GM13977 (cell line): Measurements from ENCODE around the gene COX4I2.
A peak's percentile ranks its signal among the peaks of the same experiment; 100 is the strongest.

ENCODE experiments used
- DNase-seq: peaks from one replicate; pipeline ENCODE4 v3.0.0; 2012; ENCODE audit warnings: low spot score
- CTCF ChIP-seq: IDR thresholded peaks from 2 replicates; pipeline ENCODE4 v1.5.1; 2012; ENCODE audit warnings: mild to moderate bottlenecking, control low read depth; ENCODE audit not compliant: insufficient read depth; ENCODE audit errors: extremely low read depth, missing control alignments
- in situ Hi-C: fragments of 300-500 bp; cut with MboI; formaldehyde crosslinking; loops from one replicate; pipeline ENCODE4 v1.12.0; 2022; ENCODE audit warnings: low sequenced_read_pairs, low pct_unique_long_range_greater_than_20kb, mixed read lengths, inconsistent platforms; ENCODE audit not compliant: unreplicated experiment

COX4I2 gene

DNA sequence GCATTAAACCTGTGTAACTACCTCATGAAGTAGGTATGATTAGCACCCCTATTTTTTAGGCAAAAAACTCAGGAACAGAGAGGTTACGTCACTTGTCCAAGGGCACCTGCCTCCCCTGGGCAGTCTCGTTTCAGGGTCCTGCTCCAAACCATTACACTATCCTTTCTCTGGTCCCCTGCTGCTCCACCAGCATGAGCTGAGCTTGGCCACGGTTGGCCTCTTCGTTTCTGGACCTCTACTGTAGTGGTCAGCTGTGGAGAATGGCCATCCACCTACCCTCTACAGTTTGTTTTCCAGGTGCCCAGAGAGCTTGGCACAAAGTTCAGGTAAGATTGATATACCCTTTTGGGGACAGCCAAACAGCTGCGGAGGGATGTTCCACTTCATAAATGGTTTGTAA, 16.8 kb downstream of the COX4I2 start:
- in situ Hi-C loops: no loop called here
- TF ChIP-seq CTCF: no peak

DNA sequence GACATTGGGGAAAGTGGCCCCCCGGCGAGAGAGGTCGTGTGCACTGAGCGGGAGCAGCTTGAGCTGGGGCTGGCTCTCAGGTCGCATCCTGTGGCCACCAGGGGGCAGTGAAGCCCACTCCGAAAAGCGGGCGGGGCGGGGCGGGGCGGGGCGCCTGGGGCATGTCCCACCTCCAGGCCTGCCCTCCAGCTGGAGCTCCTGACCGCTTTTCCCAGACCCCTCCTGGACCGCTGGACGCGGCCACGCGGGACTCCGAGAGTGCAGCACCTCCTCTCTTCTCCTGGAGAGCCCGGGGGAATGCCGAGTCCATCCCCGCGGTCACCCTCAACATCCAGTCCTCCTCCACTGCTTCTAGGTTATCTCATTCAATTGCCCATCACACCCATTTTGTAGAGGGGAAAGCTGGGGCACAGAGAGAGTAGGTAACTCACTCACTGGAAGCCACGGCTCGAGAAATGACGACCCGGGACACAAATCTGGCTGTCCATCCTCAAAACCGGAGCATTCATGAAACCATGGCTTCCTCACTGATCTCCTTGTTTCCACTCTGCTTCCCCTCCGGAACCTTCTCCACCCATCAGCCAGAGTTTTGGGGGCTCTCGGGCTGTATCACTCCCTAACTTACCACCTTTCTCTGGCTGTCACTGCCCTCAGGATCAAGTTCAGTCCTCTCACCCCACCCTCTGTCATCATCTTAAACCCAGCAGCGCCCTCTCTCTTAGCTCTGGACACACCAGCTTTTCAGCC, 24.1 kb downstream of the COX4I2 start:
- peak; percentile 88 for DNase-seq
- in situ Hi-C loops: loop anchor here (10.0 kb wide), 1 partner anchor 63 kb away; the partner anchor contains the start of gene BCL2L1

More for the DNA sequence above, 16.8 kb downstream of the COX4I2 start:
- no peak for DNase-seq

GRCh38 chr20:31662372-31662854, 24.7 kb downstream of the COX4I2 start:
- no peak for TF ChIP-seq CTCF
- in situ Hi-C loops: loop anchor here (10.0 kb wide), 1 partner anchor 62 kb away; the partner anchor contains the start of gene BCL2L1
- DNase-seq: no peak

More for the DNA sequence above, 24.1 kb downstream of the COX4I2 start:
- peak; percentile 83 for TF ChIP-seq CTCF

GRCh38 chr20:31663524-31663837, 25.8 kb downstream of the COX4I2 start:
- TF ChIP-seq CTCF: no peak
- in situ Hi-C loops: loop anchor here (10.0 kb wide), 1 partner anchor 61 kb away; the partner anchor contains the start of gene BCL2L1

DNA sequence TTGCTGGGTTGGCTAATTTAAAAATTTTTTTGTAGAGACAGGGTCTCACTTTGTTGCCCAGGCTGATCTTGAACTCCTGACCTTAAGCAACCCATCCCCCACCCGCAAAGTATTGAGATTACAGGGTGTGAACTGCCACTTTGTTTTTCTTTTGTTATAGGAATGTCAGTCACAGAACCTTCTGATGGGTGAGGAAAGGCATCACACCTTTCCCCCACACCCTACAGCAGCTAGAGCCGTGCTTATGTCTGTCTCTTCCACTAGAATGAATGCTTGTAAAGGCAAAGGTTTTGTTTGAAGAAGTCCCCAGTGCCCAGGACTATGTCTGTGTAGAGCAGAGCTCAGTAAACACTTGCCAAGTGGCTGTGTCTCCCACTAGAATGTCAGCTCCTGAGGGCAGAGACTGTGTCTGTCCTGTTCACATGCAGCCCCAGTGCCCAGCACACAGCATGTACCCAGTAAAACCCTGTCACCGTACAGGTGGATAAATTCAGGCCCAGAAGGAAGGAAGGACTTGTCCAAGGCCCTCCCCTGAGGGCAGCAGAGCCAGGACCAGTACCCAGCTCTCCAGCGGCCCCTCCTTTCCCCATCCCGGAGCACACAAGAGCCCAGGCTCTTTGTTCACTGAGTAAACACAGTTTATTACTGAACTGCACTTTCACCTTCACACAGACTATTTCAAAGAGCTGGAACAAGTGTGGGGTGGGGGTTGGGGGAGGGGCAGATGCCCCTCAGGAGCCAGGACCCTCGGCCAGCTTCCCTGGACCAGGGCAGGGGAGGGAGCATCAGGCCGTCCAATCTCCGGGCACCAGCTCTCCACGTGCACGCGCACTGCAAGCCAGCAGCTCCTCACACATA, 26.4 kb downstream of the COX4I2 start:
- in situ Hi-C loops: loop anchor here (10.0 kb wide), 1 partner anchor 61 kb away; the partner anchor contains the start of gene BCL2L1
- TF ChIP-seq CTCF: no peak

More at GRCh38 chr20:31663524-31663837, 25.8 kb downstream of the COX4I2 start:
- DNase-seq: no peak

GRCh38 chr20:31664696-31665354, 27.1 kb downstream of the COX4I2 start:
- in situ Hi-C loops: loop anchor here (10.0 kb wide), 1 partner anchor 60 kb away; the partner anchor contains the start of gene BCL2L1

More for the DNA sequence above, 26.4 kb downstream of the COX4I2 start:
- no peak for DNase-seq

More at GRCh38 chr20:31664696-31665354, 27.1 kb downstream of the COX4I2 start:
- DNase-seq: no peak
- TF ChIP-seq CTCF: no peak
